Liver (tissue), 9 donors: ENCODE results near the gene TMEM212. TPM values are rescaled to one million over a fixed set of nuclear protein-coding genes. Genes with fewer than 3 reads are reported as not detected.

ENCODE experiments used
- DNase-seq: peaks from one replicate; pipeline ENCODE4 v3.0.0-alpha.2; 2017; ENCODE audit warnings: low spot score
- H3K27ac ChIP-seq, 2 donors: one replicate each; pipeline ENCODE4 v1.7.0; 2013; ENCODE audit warnings: inconsistent platforms in 2 of 2, low read length in 2 of 2, control low read depth in 1 of 2, low read depth in 1 of 2, mild to moderate bottlenecking in 1 of 2
- H3K27me3 ChIP-seq, 4 donors: one replicate each; pipeline versions ENCODE4 v1.6.1 to v1.7.0; 2013; ENCODE audit warnings: low read length in 3 of 4, inconsistent platforms in 1 of 4, mild to moderate bottlenecking in 1 of 4, moderate library complexity in 1 of 4; ENCODE audit not compliant: control insufficient read depth in 4 of 4, insufficient read depth in 4 of 4
- H3K36me3 ChIP-seq, 4 donors: one replicate each; pipeline versions ENCODE4 v1.6.1 to v1.7.0; 2013; ENCODE audit warnings: low read length in 3 of 4, mild to moderate bottlenecking in 3 of 4, low read depth in 1 of 4, moderate library complexity in 1 of 4; ENCODE audit not compliant: control insufficient read depth in 4 of 4, insufficient read depth in 3 of 4
- H3K4me1 ChIP-seq, 4 donors: one replicate each; pipeline versions ENCODE4 v1.6.1 to v1.7.0; 2013; ENCODE audit warnings: low read length in 3 of 4, mild to moderate bottlenecking in 3 of 4, moderate library complexity in 1 of 4; ENCODE audit not compliant: control insufficient read depth in 4 of 4, insufficient read depth in 4 of 4
- H3K4me3 ChIP-seq, 3 donors: one replicate each; pipeline versions ENCODE4 v1.6.1 to v1.7.0; 2013; ENCODE audit warnings: low read length in 3 of 3, control low read depth in 1 of 3, low read depth in 1 of 3, mild to moderate bottlenecking in 1 of 3
- H3K9ac ChIP-seq, 2 donors: one replicate each; pipeline ENCODE4 v1.7.0; 2013; ENCODE audit warnings: low read length in 2 of 2, mild to moderate bottlenecking in 2 of 2, moderate library complexity in 2 of 2, control low read depth in 1 of 2, low read depth in 1 of 2
- H3K9me3 ChIP-seq, 4 donors: one replicate each; pipeline versions ENCODE4 v1.6.1 to v1.7.0; 2013; ENCODE audit warnings: low read length in 3 of 4; ENCODE audit not compliant: control insufficient read depth in 4 of 4
- ATF3 ChIP-seq: IDR thresholded peaks from 2 replicates; pipeline ENCODE4 v1.6.1; 2016; ENCODE audit warnings: antibody characterized with exemption
- CTCF ChIP-seq: fragments of 150-350 bp; IDR thresholded peaks from 2 replicates; pipeline ENCODE4 v1.5.1; 2017; ENCODE audit warnings: improper control_type of control experiment, low read depth, low read length; ENCODE audit not compliant: missing input control
- EGR1 ChIP-seq, 2 donors: IDR thresholded peaks; 2 replicates each; pipeline ENCODE4 v1.6.1; 2016 to 2018; ENCODE audit warnings: antibody characterized with exemption in 2 of 2, low read depth in 2 of 2
- FOXA1 ChIP-seq: IDR thresholded peaks from 2 replicates; pipeline ENCODE4 v1.6.1; 2016; ENCODE audit warnings: antibody characterized with exemption
- FOXA2 ChIP-seq: IDR thresholded peaks from 2 replicates; pipeline ENCODE4 v1.6.1; 2016; ENCODE audit warnings: antibody characterized with exemption
- GABPA ChIP-seq, 2 donors: IDR thresholded peaks in 1 of 2; conservative IDR thresholded peaks in 1 of 2; 2 replicates each; pipeline ENCODE4 v1.6.1; 2016; ENCODE audit warnings: antibody characterized with exemption in 2 of 2, mild to moderate bottlenecking in 1 of 2, moderate library complexity in 1 of 2
- HNF4A ChIP-seq, 2 donors: conservative IDR thresholded peaks; 2 replicates each; pipeline ENCODE4 v1.6.1; 2016; ENCODE audit warnings: antibody characterized with exemption in 2 of 2, mild to moderate bottlenecking in 2 of 2
- HNF4G ChIP-seq: IDR thresholded peaks from 2 replicates; pipeline ENCODE4 v1.6.1; 2016; ENCODE audit warnings: antibody characterized with exemption
- JUND ChIP-seq, 2 donors: IDR thresholded peaks; 2 replicates each; pipeline ENCODE4 v1.6.1; 2016; ENCODE audit warnings: antibody characterized with exemption in 2 of 2
- NR2F2 ChIP-seq: IDR thresholded peaks from 2 replicates; pipeline ENCODE4 v1.6.1; 2016; ENCODE audit warnings: antibody characterized with exemption
- RAD21 ChIP-seq, 2 donors: IDR thresholded peaks; 2 replicates each; pipeline ENCODE4 v1.6.1; 2016; ENCODE audit warnings: antibody characterized with exemption in 2 of 2, mild to moderate bottlenecking in 2 of 2
- RXRA ChIP-seq, 2 donors: IDR thresholded peaks; 2 replicates each; pipeline ENCODE4 v1.6.1; 2017 to 2018; ENCODE audit warnings: antibody characterized with exemption in 2 of 2, mild to moderate bottlenecking in 1 of 2
- SP1 ChIP-seq: IDR thresholded peaks from 2 replicates; pipeline ENCODE4 v1.6.1; 2018; ENCODE audit warnings: antibody characterized with exemption, mild to moderate bottlenecking
- TAF1 ChIP-seq: conservative IDR thresholded peaks from 2 replicates; pipeline ENCODE4 v1.6.1; 2016; ENCODE audit warnings: antibody characterized with exemption, mild to moderate bottlenecking
- YY1 ChIP-seq: IDR thresholded peaks from 2 replicates; pipeline ENCODE4 v1.6.1; 2016; ENCODE audit warnings: antibody characterized with exemption, mild to moderate bottlenecking
- ZBTB33 ChIP-seq: IDR thresholded peaks from 2 replicates; pipeline ENCODE4 v1.6.1; 2016; ENCODE audit warnings: antibody characterized with exemption
- WGBS: extraction: QIAGEN DNeasy Blood & Tissue Kit; methylation state at CpG from one replicate; pipeline ENCODE4 v1.1.7; 2013; 5-methylcytosine and 5-hydroxymethylcytosine counted together
- polyA plus RNA-seq, 2 donors: library from polyadenylated mRNA; stranded (reverse) in 1 of 2; unstranded in 1 of 2; fragments of 200-250 nt in 1 of 2; fragments of >200 nt in 1 of 2; fragmentation: Nextera tagmentation in 1 of 2; extraction: Ambion mirVana in 1 of 2; gene quantifications; one replicate each; pipeline versions ENCODE4 v1.2.1 to v1.2.3, GENCODE V29; 2013 to 2015
- total RNA-seq, 2 donors: library from RNA; depleted of rRNA; stranded (reverse); fragments of >200 nt; gene quantifications; one replicate each; pipeline ENCODE4 v1.2.3, GENCODE V29; 2014
- TF ChIP-seq, protein P1 (sequence below): IDR thresholded peaks from 2 replicates; pipeline ENCODE4 v1.6.1; 2016; ENCODE audit warnings: antibody characterized with exemption, mild to moderate bottlenecking
- TF ChIP-seq, protein P2 (sequence below): IDR thresholded peaks from 2 replicates; pipeline ENCODE4 v1.6.1; 2016; ENCODE audit warnings: antibody characterized with exemption
- donor health status: healthy.
- donor health status: healthy.
- donor health status: healthy.
- donor health status: healthy.
- donor health status: healthy.

The TMEM212 gene
- total and polyA plus RNA-seq, 4 donors, result not detected

GRCh38 chr3:171879472-171879871 is 36.3 kb downstream of the TMEM212 start:
- no peak for DNase-seq
- H3K27me3 ChIP-seq, result no peaks in the 10 kb centered on the region
- H3K4me3 ChIP-seq, result no peak overlapping the region
- TF ChIP-seq GABPA (IDR thresholded peaks at IDR 0.05 in 1 of 2, conservative IDR thresholded peaks at IDR 0.05 in 1 of 2), result no peak
- TF ChIP-seq ZBTB33, result no peak
- TF ChIP-seq SP1, result no peak
- TF ChIP-seq CTCF, result no peak
- TF ChIP-seq JUND (IDR thresholded peaks at IDR 0.05), result no peak
- no peak for TF ChIP-seq NR2F2
- TF ChIP-seq, protein P1, sequence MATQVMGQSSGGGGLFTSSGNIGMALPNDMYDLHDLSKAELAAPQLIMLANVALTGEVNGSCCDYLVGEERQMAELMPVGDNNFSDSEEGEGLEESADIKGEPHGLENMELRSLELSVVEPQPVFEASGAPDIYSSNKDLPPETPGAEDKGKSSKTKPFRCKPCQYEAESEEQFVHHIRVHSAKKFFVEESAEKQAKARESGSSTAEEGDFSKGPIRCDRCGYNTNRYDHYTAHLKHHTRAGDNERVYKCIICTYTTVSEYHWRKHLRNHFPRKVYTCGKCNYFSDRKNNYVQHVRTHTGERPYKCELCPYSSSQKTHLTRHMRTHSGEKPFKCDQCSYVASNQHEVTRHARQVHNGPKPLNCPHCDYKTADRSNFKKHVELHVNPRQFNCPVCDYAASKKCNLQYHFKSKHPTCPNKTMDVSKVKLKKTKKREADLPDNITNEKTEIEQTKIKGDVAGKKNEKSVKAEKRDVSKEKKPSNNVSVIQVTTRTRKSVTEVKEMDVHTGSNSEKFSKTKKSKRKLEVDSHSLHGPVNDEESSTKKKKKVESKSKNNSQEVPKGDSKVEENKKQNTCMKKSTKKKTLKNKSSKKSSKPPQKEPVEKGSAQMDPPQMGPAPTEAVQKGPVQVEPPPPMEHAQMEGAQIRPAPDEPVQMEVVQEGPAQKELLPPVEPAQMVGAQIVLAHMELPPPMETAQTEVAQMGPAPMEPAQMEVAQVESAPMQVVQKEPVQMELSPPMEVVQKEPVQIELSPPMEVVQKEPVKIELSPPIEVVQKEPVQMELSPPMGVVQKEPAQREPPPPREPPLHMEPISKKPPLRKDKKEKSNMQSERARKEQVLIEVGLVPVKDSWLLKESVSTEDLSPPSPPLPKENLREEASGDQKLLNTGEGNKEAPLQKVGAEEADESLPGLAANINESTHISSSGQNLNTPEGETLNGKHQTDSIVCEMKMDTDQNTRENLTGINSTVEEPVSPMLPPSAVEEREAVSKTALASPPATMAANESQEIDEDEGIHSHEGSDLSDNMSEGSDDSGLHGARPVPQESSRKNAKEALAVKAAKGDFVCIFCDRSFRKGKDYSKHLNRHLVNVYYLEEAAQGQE, result no peak
- no peak for TF ChIP-seq ATF3
- no peak for TF ChIP-seq RAD21 (IDR thresholded peaks at IDR 0.05)
- no peak for TF ChIP-seq HNF4A (conservative IDR thresholded peaks at IDR 0.05)
- TF ChIP-seq TAF1, result no peak
- TF ChIP-seq YY1, result no peak
- TF ChIP-seq, protein P2, sequence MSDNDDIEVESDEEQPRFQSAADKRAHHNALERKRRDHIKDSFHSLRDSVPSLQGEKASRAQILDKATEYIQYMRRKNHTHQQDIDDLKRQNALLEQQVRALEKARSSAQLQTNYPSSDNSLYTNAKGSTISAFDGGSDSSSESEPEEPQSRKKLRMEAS, result no peak
- no peak for TF ChIP-seq HNF4G
- TF ChIP-seq RXRA (IDR thresholded peaks at IDR 0.05), result no peak
- TF ChIP-seq FOXA1, result no peak
- TF ChIP-seq FOXA2, result no peak
- TF ChIP-seq EGR1 (IDR thresholded peaks at IDR 0.05; ENCODE audit: low read depth in 2 of 2), result no peak
- WGBS, result 92% methylated on average over 3 of the region's 3 CpGs
- no peaks in the 10 kb centered on the region for H3K9me3 ChIP-seq
- peak overlapping the region in 1 of 2 donors; percentile 19 for H3K27ac ChIP-seq
- H3K36me3 ChIP-seq, result no peaks in the 10 kb centered on the region
- no peak overlapping the region for H3K9ac ChIP-seq
- peaks cover 5 to 21% (median 12%) of the 10 kb centered on the region in 4 donors for H3K4me1 ChIP-seq
